Parathyroid adenoma (tissue), 2 donors: Measurements from ENCODE around the gene METTL27.

Experiments
- H2AFZ ChIP-seq: fragments of 300-600 bp; sonication (generic); one replicate; pipeline ENCODE4 v1.7.0; 2017; ENCODE audit warnings: antibody characterized with exemption, mild to moderate bottlenecking
- H3K27ac ChIP-seq: fragments of 300-600 bp; sonication (generic); one replicate; pipeline ENCODE4 v1.7.0; 2017
- H3K27me3 ChIP-seq: fragments of 300-600 bp; sonication (generic); one replicate; pipeline ENCODE4 v1.7.0; 2017; ENCODE audit warnings: low read length; ENCODE audit not compliant: control insufficient read depth, insufficient read depth
- H3K36me3 ChIP-seq: fragments of 300-600 bp; sonication (generic); one replicate; pipeline ENCODE4 v1.7.0; 2017; ENCODE audit warnings: low read length; ENCODE audit not compliant: control insufficient read depth, insufficient read depth
- H3K4me1 ChIP-seq: fragments of 300-600 bp; sonication (generic); one replicate; pipeline ENCODE4 v1.7.0; 2017; ENCODE audit warnings: control low read depth
- H3K4me2 ChIP-seq: fragments of 300-600 bp; sonication (generic); one replicate; pipeline ENCODE4 v1.7.0; 2017; ENCODE audit warnings: low read length
- H3K4me3 ChIP-seq: fragments of 300-600 bp; sonication (generic); one replicate; pipeline ENCODE4 v1.7.0; 2017; ENCODE audit warnings: low read depth, low read length
- H3K79me2 ChIP-seq: fragments of 300-600 bp; sonication (generic); one replicate; pipeline ENCODE4 v1.7.0; 2017; ENCODE audit warnings: control low read depth
- H3K9ac ChIP-seq: fragments of 300-600 bp; sonication (generic); one replicate; pipeline ENCODE4 v1.7.0; 2017; ENCODE audit warnings: mild to moderate bottlenecking
- H3K9me3 ChIP-seq: fragments of 300-600 bp; sonication (generic); one replicate; pipeline ENCODE4 v1.7.0; 2017; ENCODE audit warnings: low read length; ENCODE audit not compliant: control insufficient read depth
- TF ChIP-seq, protein P1 (sequence below): fragments of 300-600 bp; sonication (generic); IDR thresholded peaks from one replicate; pipeline ENCODE4 v1.7.0; 2017; ENCODE audit warnings: antibody characterized with exemption, mild to moderate bottlenecking
- donor health status: primary hyperparathyroidism.

Gene METTL27

DNA sequence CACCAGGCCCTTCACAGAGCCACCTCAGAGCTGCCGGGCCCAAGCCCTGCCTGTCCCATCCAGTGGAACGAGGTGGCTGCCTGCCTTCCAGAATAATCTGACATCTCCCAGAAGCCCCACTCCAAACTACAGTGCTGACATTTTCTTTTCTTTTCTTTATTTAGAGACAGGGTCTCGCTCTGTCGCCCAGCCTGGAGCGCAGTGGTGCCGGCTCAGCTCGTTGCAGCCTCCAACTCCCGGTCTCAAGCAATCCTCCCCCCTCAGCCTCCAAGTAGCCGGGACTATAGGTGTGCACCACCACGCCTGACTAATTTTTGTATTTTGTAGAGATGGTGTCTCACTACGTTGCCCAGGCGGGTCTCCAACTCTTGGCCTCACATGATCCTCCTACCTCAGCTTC lies 19.0 kb upstream of the METTL27 start:
- Histone ChIP-seq H3K27me3 (no peaks in the 10 kb centered on the region), H3K79me2 (no peaks in the 10 kb centered on the region), H3K9ac (no peak overlapping the region), H3K4me3 (no peak overlapping the region), H3K4me1 (no peaks in the 10 kb centered on the region), H3K27ac (no peak overlapping the region), H3K36me3 (no peaks in the 10 kb centered on the region), H3K9me3 (no peaks in the 10 kb centered on the region), H3K4me2 (no peak overlapping the region), H2AFZ (no peak overlapping the region)
- TF ChIP-seq, protein P1, sequence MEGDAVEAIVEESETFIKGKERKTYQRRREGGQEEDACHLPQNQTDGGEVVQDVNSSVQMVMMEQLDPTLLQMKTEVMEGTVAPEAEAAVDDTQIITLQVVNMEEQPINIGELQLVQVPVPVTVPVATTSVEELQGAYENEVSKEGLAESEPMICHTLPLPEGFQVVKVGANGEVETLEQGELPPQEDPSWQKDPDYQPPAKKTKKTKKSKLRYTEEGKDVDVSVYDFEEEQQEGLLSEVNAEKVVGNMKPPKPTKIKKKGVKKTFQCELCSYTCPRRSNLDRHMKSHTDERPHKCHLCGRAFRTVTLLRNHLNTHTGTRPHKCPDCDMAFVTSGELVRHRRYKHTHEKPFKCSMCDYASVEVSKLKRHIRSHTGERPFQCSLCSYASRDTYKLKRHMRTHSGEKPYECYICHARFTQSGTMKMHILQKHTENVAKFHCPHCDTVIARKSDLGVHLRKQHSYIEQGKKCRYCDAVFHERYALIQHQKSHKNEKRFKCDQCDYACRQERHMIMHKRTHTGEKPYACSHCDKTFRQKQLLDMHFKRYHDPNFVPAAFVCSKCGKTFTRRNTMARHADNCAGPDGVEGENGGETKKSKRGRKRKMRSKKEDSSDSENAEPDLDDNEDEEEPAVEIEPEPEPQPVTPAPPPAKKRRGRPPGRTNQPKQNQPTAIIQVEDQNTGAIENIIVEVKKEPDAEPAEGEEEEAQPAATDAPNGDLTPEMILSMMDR: no peak

DNA sequence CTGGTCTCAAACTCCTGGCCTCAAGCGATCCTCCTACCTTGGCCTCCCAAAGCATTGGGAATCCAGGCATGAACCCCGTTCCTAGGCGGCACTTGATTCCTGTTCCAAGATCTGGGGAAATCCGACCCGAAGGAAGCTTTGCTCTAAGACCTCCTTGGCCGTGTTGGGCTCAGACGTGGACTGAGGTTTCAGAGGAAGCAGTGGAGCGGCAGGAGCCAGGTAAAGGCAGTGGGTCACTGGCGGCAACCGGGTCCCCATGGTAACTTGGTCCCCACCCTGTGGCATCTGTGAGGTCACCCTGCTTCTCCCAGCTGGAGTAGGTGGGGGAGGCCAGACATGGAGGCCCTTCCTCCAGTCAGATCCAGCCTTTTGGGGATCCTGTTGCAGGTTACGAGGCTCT lies 18.5 kb upstream of the METTL27 start, which contains the start of gene TMEM270:
Gene TMEM270 (plus strand): TSS at position 301 of the 400 bp plus-strand sequence. CDS start 36 bp downstream, at position 337.
- Histone ChIP-seq H3K27me3 (no peaks in the 10 kb centered on the region), H3K4me1 (no peaks in the 10 kb centered on the region), H3K79me2 (no peaks in the 10 kb centered on the region), H3K4me3 (no peak within 1 kb of the TSS), H3K27ac (no peak within 1 kb of the TSS), H3K9ac (no peak within 1 kb of the TSS), H3K36me3 (no peaks in the 10 kb centered on the region), H3K4me2 (no peak within 1 kb of the TSS), H2AFZ (no peak within 1 kb of the TSS), H3K9me3 (no peaks in the 10 kb centered on the region)
- TF ChIP-seq, protein P1: no peak

DNA sequence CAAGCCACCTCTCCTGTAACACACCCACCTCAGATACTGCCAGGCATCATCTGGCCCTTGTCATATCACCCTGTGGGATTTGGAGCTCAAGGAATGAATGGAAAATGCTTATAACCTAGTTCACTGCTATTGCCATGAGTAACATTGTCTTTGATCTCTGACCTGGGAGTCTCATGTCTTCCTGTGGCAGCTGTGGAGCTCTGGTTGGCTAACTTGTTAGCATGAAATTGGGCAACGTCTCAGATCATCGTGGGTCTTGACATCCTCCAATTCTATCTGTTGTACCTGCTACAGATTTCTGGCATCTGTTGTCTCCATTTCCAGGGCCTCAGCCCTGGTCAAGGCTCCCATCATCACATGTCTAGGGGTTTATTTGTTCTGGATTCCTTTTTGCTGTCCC lies 16.5 kb upstream of the METTL27 start:
- Histone ChIP-seq H3K9me3 (no peaks in the 10 kb centered on the region), H3K79me2 (no peaks in the 10 kb centered on the region), H3K27me3 (no peaks in the 10 kb centered on the region), H3K4me1 (no peaks in the 10 kb centered on the region), H2AFZ (no peak overlapping the region), H3K27ac (no peak overlapping the region), H3K36me3 (no peaks in the 10 kb centered on the region), H3K4me3 (no peak overlapping the region), H3K9ac (no peak overlapping the region), H3K4me2 (no peak overlapping the region)
- TF ChIP-seq, protein P1: no peak

GRCh38 chr7:73856941-73857340 lies 14.6 kb upstream of the METTL27 start:
- no peak overlapping the region for H3K9ac ChIP-seq
- H3K27ac ChIP-seq: no peak overlapping the region
- H3K4me2 ChIP-seq: no peak overlapping the region
- no peak overlapping the region for H3K4me3 ChIP-seq
- no peaks in the 10 kb centered on the region for H3K9me3 ChIP-seq
- H3K79me2 ChIP-seq: no peaks in the 10 kb centered on the region
- peaks cover 4% of the 10 kb centered on the region for H3K4me1 ChIP-seq
- no peaks in the 10 kb centered on the region for H3K27me3 ChIP-seq
- no peaks in the 10 kb centered on the region for H3K36me3 ChIP-seq
- no peak overlapping the region for H2AFZ ChIP-seq
- TF ChIP-seq, protein P1: no peak

DNA sequence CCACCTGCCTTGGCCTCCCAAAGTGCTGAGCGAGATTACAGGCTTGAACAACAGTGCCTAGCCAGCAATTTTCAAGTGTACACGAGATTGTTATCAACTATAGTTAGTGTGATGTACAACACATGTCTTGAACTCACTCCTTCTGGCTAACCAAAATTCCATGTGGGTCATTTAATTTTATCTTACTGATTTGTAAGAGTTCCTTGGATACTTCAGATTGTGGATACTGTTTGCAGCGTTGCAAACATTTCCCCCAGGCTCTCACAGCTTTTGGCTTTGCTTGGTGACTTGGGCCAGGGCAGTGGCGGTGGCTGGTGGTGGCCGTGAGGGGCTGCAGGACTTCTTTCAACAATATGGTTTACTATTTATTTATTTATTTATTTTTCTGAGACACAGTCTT lies 10.2 kb upstream of the METTL27 start:
- peak overlapping the region; percentile 25 for H2AFZ ChIP-seq
- no peak overlapping the region for H3K27ac ChIP-seq
- H3K27me3 ChIP-seq: no peaks in the 10 kb centered on the region

More for the DNA sequence above, 10.2 kb upstream of the METTL27 start:
- no peaks in the 10 kb centered on the region for H3K79me2 ChIP-seq
- TF ChIP-seq, protein P1: no peak
- H3K4me3 ChIP-seq: peak overlapping the region; percentile 14
- H3K9me3 ChIP-seq: no peaks in the 10 kb centered on the region
- H3K4me1 ChIP-seq: peaks cover 10% of the 10 kb centered on the region
- no peak overlapping the region for H3K9ac ChIP-seq
- H3K36me3 ChIP-seq: no peaks in the 10 kb centered on the region
- H3K4me2 ChIP-seq: no peak overlapping the region
